Keratinocyte (primary cell): ENCODE data around the gene PIGC. TPM values are rescaled to one million over a fixed set of nuclear protein-coding genes. Genes with fewer than 3 reads are reported as not detected.

ENCODE experiments used
- DNase-seq: peaks from one replicate; pipeline ENCODE4 v3.0.0-alpha.2; 2011; ENCODE audit warnings: low read depth, missing footprints, low spot score
- FAIRE-seq: peaks from 2 replicates; lab custom pipeline; 2011; peaks lifted over from hg19 to GRCh38; lab: Jason Lieb, UNC
- H2AFZ ChIP-seq: 2 replicates; pipeline ENCODE4 v1.6.0; 2012; ENCODE audit warnings: low read length, control low read depth, inconsistent platforms; ENCODE audit not compliant: control insufficient read depth
- H3K27ac ChIP-seq: 2 replicates; pipeline ENCODE4 v1.5.1; 2011; ENCODE audit warnings: low read length; ENCODE audit not compliant: control insufficient read depth, insufficient read depth
- H3K27me3 ChIP-seq: 3 replicates; pipeline ENCODE4 v1.6.0; 2011; ENCODE audit warnings: low read length; ENCODE audit not compliant: control insufficient read depth, insufficient read depth; ENCODE audit errors: extremely low read depth
- H3K36me3 ChIP-seq, 2 experiments: 2 replicates in 1 of 2; 3 replicates in 1 of 2; pipeline ENCODE4 v1.5.1; 2011; ENCODE audit warnings: low read length in 2 of 2, mild to moderate bottlenecking in 1 of 2; ENCODE audit not compliant: control insufficient read depth in 2 of 2, insufficient read depth in 2 of 2; ENCODE audit errors: extremely low read depth in 1 of 2
- H3K4me1 ChIP-seq: 3 replicates; pipeline ENCODE4 v1.5.1; 2011; ENCODE audit warnings: low read length; ENCODE audit not compliant: control insufficient read depth, insufficient read depth; ENCODE audit errors: extremely low read depth
- H3K4me2 ChIP-seq: 3 replicates; pipeline ENCODE4 v1.6.0; 2011; ENCODE audit warnings: low read depth, low read length; ENCODE audit not compliant: control insufficient read depth, insufficient read depth; ENCODE audit errors: extremely low read depth
- H3K4me3 ChIP-seq, 3 experiments: fragments of 200-600 bp in 1 of 3; sonication (generic) in 1 of 3; 2 replicates in 2 of 3; 3 replicates in 1 of 3; pipeline ENCODE4 v1.5.1; 2011 to 2016; ENCODE audit warnings: low read length in 3 of 3, mild to moderate bottlenecking in 3 of 3, control low read depth in 2 of 3, inconsistent platforms in 1 of 3, low read depth in 1 of 3, mixed read lengths in 1 of 3, mixed run types in 1 of 3, moderate library complexity in 1 of 3; ENCODE audit not compliant: control insufficient read depth in 2 of 3, insufficient read depth in 2 of 3; ENCODE audit errors: extremely low read depth in 1 of 3
- H3K79me2 ChIP-seq: 2 replicates; pipeline ENCODE4 v1.6.0; 2012; ENCODE audit warnings: low read length; ENCODE audit not compliant: control insufficient read depth, insufficient read depth
- H3K9ac ChIP-seq: 3 replicates; pipeline ENCODE4 v1.6.0; 2011; ENCODE audit warnings: low read length; ENCODE audit not compliant: control insufficient read depth, insufficient read depth; ENCODE audit errors: extremely low read depth
- H3K9me1 ChIP-seq: 3 replicates; pipeline ENCODE4 v1.6.0; 2011; ENCODE audit warnings: low read length; ENCODE audit not compliant: control insufficient read depth, insufficient read depth; ENCODE audit errors: extremely low read depth
- H3K9me3 ChIP-seq: 2 replicates; pipeline ENCODE4 v1.5.1; 2012; ENCODE audit warnings: low read depth, low read length; ENCODE audit not compliant: control insufficient read depth
- H4K20me1 ChIP-seq: 3 replicates; pipeline ENCODE4 v1.6.0; 2011; ENCODE audit warnings: low read length; ENCODE audit not compliant: control insufficient read depth, insufficient read depth; ENCODE audit errors: extremely low read depth
- EZH2 ChIP-seq: IDR thresholded peaks from one replicate; pipeline ENCODE4 v1.6.1; 2012; ENCODE audit warnings: inconsistent platforms, mild to moderate bottlenecking, low read length, moderate library complexity
- dilution Hi-C: fragments of 300-500 bp; cut with MboI; formaldehyde crosslinking; loops from one replicate; pipeline ENCODE4 v1.7.0; 2020; ENCODE audit warnings: low sequenced_read_pairs; ENCODE audit not compliant: extremely low pct_ligation_motif_present
- polyA plus RNA-seq, 5 experiments: library from polyadenylated mRNA; depleted of rRNA in 3 of 5; stranded (reverse) in 3 of 5; stranded (forward) in 1 of 5; unstranded in 1 of 5; fragments of >200 nt; gene quantifications; 1 replicate in 1 of 5; 2 replicates in 3 of 5; 3 replicates in 1 of 5; pipeline versions ENCODE4 v1.2.1 to v1.2.3, GENCODE V29; 2011 to 2012; ENCODE audit warnings: missing spikeins in 2 of 5, low read depth in 1 of 5, low replicate concordance in 1 of 5
- TF ChIP-seq, protein P1 (sequence below), 3 experiments: IDR thresholded peaks in 1 of 3; conservative IDR thresholded peaks in 1 of 3; optimal IDR thresholded peaks in 1 of 3; 2 replicates in 2 of 3; 3 replicates in 1 of 3; pipeline versions ENCODE3 to v1.5.1; 2011; ENCODE audit warnings: low read length in 3 of 3, mild to moderate bottlenecking in 3 of 3, moderate library complexity in 2 of 3, control low read depth in 1 of 3, inconsistent platforms in 1 of 3; ENCODE audit not compliant: insufficient read depth in 2 of 3; ENCODE audit errors: extremely low read depth in 1 of 3

The PIGC gene
- polyA plus RNA-seq, 1 donor (not counting 4 experiments of a cell fraction or from before 2014, with no cell fraction given) = 21.6 TPM

DNA sequence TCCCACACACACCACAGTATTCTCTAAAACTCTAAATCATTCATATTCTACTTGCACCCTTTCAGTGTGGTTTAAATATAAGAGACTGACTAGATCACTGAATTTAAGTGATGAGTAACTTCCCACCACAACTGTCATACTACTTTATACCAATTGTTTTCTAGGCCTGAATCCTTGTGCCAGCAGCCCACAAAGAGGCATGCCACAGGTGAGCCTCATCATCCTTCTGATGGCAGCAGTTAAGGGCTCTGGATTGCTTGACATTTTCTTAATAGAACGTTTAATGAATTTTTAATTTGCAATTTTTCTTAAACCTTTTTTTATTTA lies 13.8 kb downstream of the PIGC start:
- no peak overlapping the region for H3K4me3 ChIP-seq
- dilution Hi-C loops = no loop called here
- DNase-seq = no peak
- peaks cover 10% of the 10 kb centered on the region for H3K4me1 ChIP-seq
- no peak overlapping the region for H3K4me2 ChIP-seq
- H3K27ac ChIP-seq = no peak overlapping the region
- H4K20me1 ChIP-seq = no peaks in the 10 kb centered on the region
- no peak overlapping the region for H3K9ac ChIP-seq
- H3K36me3 ChIP-seq = no peaks in the 10 kb centered on the region
- no peak for FAIRE-seq
- H3K79me2 ChIP-seq = no peaks in the 10 kb centered on the region
- no peaks in the 10 kb centered on the region for H3K27me3 ChIP-seq
- H3K9me3 ChIP-seq = no peaks in the 10 kb centered on the region
- TF ChIP-seq EZH2 = no peak
- TF ChIP-seq, protein P1, sequence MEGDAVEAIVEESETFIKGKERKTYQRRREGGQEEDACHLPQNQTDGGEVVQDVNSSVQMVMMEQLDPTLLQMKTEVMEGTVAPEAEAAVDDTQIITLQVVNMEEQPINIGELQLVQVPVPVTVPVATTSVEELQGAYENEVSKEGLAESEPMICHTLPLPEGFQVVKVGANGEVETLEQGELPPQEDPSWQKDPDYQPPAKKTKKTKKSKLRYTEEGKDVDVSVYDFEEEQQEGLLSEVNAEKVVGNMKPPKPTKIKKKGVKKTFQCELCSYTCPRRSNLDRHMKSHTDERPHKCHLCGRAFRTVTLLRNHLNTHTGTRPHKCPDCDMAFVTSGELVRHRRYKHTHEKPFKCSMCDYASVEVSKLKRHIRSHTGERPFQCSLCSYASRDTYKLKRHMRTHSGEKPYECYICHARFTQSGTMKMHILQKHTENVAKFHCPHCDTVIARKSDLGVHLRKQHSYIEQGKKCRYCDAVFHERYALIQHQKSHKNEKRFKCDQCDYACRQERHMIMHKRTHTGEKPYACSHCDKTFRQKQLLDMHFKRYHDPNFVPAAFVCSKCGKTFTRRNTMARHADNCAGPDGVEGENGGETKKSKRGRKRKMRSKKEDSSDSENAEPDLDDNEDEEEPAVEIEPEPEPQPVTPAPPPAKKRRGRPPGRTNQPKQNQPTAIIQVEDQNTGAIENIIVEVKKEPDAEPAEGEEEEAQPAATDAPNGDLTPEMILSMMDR (optimal IDR thresholded peaks at IDR 0.05 in 1 of 3, IDR thresholded peaks at IDR 0.05 in 1 of 3, conservative IDR thresholded peaks at IDR 0.05 in 1 of 3; ENCODE audit: extremely low read depth in 1 of 3, insufficient read depth in 2 of 3, low read length in 3 of 3) = no peak
- H3K9me1 ChIP-seq = no peaks in the 10 kb centered on the region
- H2AFZ ChIP-seq = no peak overlapping the region

DNA sequence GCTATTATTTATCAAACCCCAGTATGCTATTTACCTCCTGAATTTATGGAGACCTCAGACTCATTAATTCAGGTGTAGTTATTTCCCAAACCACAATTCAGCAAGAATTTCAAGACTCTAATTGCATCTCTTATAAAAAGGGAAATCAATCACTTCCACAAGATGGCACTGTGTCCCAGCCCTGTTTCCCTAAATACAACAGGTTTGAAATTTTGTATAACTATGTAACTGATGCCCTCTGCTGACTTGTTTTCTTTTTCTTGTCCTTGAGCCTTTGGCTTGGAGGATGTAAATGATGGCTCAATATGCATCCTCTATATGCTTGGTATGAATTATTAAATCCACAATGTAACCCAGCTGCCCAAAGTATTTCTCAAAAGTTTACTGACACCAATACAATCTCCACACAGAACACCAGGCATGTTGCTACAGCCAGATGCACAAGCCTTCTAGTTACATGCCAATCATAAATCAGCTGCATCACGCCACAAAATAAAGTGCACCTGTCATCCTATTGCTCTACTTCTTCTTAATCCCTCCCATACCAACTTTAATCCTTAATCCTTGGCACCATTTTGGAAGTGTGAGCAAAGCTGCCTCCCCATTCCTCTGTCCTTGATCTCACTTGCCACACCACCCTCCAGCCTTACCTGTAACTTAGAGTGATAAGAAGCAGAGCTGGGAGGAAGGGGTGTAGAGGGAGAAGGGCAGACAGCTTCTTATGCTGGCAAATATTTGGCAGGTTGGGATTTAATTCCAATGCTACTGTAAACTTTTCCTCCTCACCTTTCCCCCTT lies 14.3 kb downstream of the PIGC start:
- no peak overlapping the region for H3K4me2 ChIP-seq
- dilution Hi-C loops = no loop called here
- no peak overlapping the region for H2AFZ ChIP-seq
- no peaks in the 10 kb centered on the region for H3K9me1 ChIP-seq
- no peak overlapping the region for H3K4me3 ChIP-seq
- H3K79me2 ChIP-seq = no peaks in the 10 kb centered on the region
- H3K9me3 ChIP-seq = no peaks in the 10 kb centered on the region
- H3K36me3 ChIP-seq = no peaks in the 10 kb centered on the region
- H3K4me1 ChIP-seq = peaks cover 10% of the 10 kb centered on the region
- no peaks in the 10 kb centered on the region for H4K20me1 ChIP-seq
- H3K27ac ChIP-seq = no peak overlapping the region
- no peaks in the 10 kb centered on the region for H3K27me3 ChIP-seq
- DNase-seq (no peak), FAIRE-seq (peak; percentile 83)
- TF ChIP-seq EZH2 = no peak
- TF ChIP-seq, protein P1 (optimal IDR thresholded peaks at IDR 0.05 in 1 of 3, IDR thresholded peaks at IDR 0.05 in 1 of 3, conservative IDR thresholded peaks at IDR 0.05 in 1 of 3; ENCODE audit: extremely low read depth in 1 of 3, insufficient read depth in 2 of 3, low read length in 3 of 3) = peak in 2 of 3 experiments; percentile 70 to 79
- no peak overlapping the region for H3K9ac ChIP-seq
